K562 (cell line): ENCODE results near the gene PPP1R12B.

Experiments
- ARNT ChIP-seq, 2 experiments: fragments of 450-650 bp; IDR thresholded peaks; 2 replicates each; pipeline ENCODE4 v1.6.1; 2016; ENCODE audit warnings: mild to moderate bottlenecking in 1 of 2
- CTCF ChIP-seq, 3 experiments: IDR thresholded peaks in 2 of 3; conservative IDR thresholded peaks in 1 of 3; 2 replicates each; pipeline ENCODE4 v1.5.1; 2011 to 2012; ENCODE audit warnings: low read length in 3 of 3, mild to moderate bottlenecking in 3 of 3, control low read depth in 2 of 3, improper control_type of control experiment in 1 of 3, inconsistent platforms in 1 of 3, low read depth in 1 of 3, mixed read lengths in 1 of 3, moderate library complexity in 1 of 3; ENCODE audit not compliant: insufficient read depth in 2 of 3
- JUN ChIP-seq, 2 experiments: sonication (generic) in 1 of 2; formaldehyde crosslinking in 1 of 2; IDR thresholded peaks; 2 replicates each; pipeline versions ENCODE4 v1.6.1 to v1.8.0; 2012 to 2022; ENCODE audit warnings: borderline replicate concordance in 2 of 2, mild to moderate bottlenecking in 2 of 2, improper control_type of control experiment in 1 of 2, low read depth in 1 of 2, low read length in 1 of 2, missing genetic modification reagents in 1 of 2
- MYNN ChIP-seq, 2 experiments: sonication (generic); formaldehyde crosslinking in 1 of 2; IDR thresholded peaks; 2 replicates each; pipeline versions ENCODE4 v1.5.0 to v1.6.1; 2016 to 2020; ENCODE audit warnings: antibody characterized with exemption in 1 of 2, missing genetic modification reagents in 1 of 2
- SOX6 ChIP-seq: fragments of 450-650 bp; IDR thresholded peaks from 2 replicates; pipeline ENCODE4 v1.6.1; 2014; ENCODE audit warnings: mild to moderate bottlenecking
- TEAD4 ChIP-seq, 2 experiments: sonication (generic) in 1 of 2; formaldehyde crosslinking in 1 of 2; IDR thresholded peaks; 2 replicates each; pipeline versions ENCODE4 v1.6.1 to v1.8.0; 2012 to 2022; ENCODE audit warnings: borderline replicate concordance in 1 of 2, inconsistent platforms in 1 of 2, low read length in 1 of 2, mild to moderate bottlenecking in 1 of 2, missing genetic modification reagents in 1 of 2
- YY1 ChIP-seq, 3 experiments: IDR thresholded peaks; 2 replicates each; pipeline ENCODE4 v1.6.1; 2011; ENCODE audit warnings: low read length in 2 of 3, mild to moderate bottlenecking in 2 of 3, moderate library complexity in 2 of 3, borderline replicate concordance in 1 of 3, control low read depth in 1 of 3, low read depth in 1 of 3; ENCODE audit not compliant: insufficient read depth in 3 of 3, insufficient replicate concordance in 2 of 3, control insufficient read depth in 1 of 3, insufficient read length in 1 of 3; ENCODE audit errors: extremely low read depth in 1 of 3

DNA sequence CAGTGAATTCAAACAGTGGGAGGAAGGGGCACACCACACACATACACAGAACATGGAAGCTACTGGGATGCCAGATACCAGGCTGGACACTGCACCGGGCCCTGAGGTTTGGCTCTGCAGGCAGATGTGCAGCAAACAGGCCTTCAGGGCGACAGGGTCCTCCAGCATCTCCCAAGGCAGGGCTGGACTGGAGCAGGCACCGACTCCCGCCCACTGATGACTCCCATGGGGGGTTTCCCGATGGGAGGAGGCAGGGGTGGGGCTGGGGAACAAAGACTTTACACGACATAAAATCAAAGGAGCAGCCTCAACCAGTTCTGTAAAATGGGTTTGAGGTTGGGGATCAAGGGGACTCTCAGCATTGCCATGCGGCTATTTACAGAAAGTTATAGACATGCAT lies 243.6 kb downstream of the PPP1R12B start:
- TF ChIP-seq CTCF (IDR thresholded peaks at IDR 0.05 in 2 of 3, conservative IDR thresholded peaks at IDR 0.05 in 1 of 3; ENCODE audit: insufficient read depth in 2 of 3, low read depth in 1 of 3, low read length in 3 of 3) (no peak), ARNT (IDR thresholded peaks at IDR 0.05) (no peak), JUN (IDR thresholded peaks at IDR 0.05; ENCODE audit: borderline replicate concordance, low read depth, low read length) (no peak), JUN (CRISPR knock-in tag; IDR thresholded peaks at IDR 0.05; ENCODE audit: borderline replicate concordance) (no peak), SOX6 (no peak), YY1 (IDR thresholded peaks at IDR 0.05; ENCODE audit: borderline replicate concordance in 1 of 3, control insufficient read depth in 1 of 3, extremely low read depth in 1 of 3, insufficient read depth in 3 of 3, insufficient read length in 1 of 3, insufficient replicate concordance in 2 of 3, low read depth in 1 of 3, low read length in 2 of 3) (no peak), MYNN (IDR thresholded peaks at IDR 0.05) (no peak), MYNN (CRISPR knock-in tag; IDR thresholded peaks at IDR 0.05) (no peak), TEAD4 (IDR thresholded peaks at IDR 0.05; ENCODE audit: low read length) (no peak), TEAD4 (CRISPR knock-in tag; IDR thresholded peaks at IDR 0.05; ENCODE audit: borderline replicate concordance) (no peak)
